GM21737 (cell line): ENCODE data around the gene VGLL4.
"Not testable (repeated sequence)": the region's sequence is repeated elsewhere in the genome, so short reads cannot be mapped to it uniquely, and the experiment has no call there.

ENCODE experiments used
- ATAC-seq: cut with Tn5 transposase; IDR thresholded peaks from one replicate; pipeline ENCODE4 v1.9.1; 2021; ENCODE audit warnings: mild to moderate bottlenecking, moderate library complexity; ENCODE audit not compliant: unreplicated experiment

VGLL4 gene, protein sequence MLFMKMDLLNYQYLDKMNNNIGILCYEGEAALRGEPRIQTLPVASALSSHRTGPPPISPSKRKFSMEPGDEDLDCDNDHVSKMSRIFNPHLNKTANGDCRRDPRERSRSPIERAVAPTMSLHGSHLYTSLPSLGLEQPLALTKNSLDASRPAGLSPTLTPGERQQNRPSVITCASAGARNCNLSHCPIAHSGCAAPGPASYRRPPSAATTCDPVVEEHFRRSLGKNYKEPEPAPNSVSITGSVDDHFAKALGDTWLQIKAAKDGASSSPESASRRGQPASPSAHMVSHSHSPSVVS

DNA sequence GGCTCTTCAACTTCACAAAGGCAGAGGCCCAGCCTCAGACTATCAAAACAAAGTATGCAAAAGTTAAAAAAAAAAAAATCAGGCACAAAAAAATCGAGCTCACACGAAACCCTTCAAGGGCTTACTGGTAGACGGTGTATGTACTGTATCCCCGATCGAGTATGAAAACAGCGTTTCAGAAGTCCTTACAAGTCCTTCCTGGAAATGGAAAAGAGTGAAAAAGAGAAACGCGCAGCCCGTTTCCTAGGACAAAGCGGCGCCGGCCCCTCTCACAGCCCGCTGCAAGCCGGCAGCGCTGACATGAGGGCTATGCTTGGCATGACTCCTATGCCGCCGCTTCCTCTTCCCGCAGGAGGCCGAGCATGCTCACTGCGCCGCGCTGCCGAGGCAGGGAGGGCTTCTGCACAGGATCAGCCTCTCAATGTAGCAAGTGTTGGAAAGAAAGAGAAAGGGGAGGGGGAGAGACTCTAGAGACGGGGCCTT is at the start of gene VGLL4:
TSS of gene VGLL4 (minus strand) at position 311 of the 483 bp plus-strand sequence. CDS start 397 bp downstream, outside the sequence.
- peak; percentile 58 for ATAC-seq

DNA sequence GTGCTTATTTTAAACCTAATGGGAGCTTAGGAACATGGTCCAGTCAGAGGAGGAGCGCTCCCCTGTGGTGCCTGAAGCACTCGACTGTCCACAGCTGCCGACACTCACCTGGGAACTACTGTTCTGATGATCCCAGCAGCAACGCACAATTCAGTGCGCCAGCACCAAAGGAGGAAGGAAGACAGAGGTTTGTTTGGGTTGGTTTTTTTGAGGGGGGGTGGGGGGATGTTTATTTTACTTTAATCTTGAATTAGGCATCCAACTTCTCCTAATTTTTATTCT is 48.8 kb upstream of the VGLL4 start:
- ATAC-seq: no peak

DNA sequence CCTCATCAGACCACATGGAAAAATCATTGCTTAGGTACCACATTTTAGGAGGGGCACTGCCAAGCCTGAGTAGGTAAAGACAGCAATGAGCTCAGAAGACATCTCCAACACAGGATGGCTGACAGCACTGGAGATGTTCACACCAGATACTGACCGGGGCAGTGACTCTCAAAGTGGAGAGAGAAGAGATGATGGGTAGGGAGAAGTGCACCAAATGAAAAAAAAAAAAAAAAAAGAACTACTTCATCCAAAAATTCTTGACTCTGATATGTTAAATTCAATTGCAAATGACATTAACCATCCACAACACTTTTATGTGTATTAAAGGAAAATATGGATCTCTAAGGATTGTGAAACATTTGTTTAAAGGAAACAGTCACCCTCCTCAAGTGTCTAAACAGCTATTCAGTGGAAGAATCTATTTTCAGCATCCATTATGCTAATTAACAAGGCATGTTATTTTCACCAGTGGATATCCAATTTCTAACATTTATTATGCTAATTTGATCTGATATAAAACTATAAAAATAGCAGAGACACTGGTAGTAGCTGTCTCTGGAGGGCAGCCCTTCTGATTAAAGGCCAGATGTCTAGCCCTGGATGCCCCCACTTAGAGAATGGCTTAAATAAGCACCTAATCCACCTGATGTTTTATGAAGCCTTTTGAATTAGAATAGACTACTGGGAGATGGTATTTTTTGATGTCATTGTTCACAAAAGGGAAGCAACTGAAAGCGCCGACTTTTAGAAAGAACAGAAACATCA is 48.2 kb upstream of the VGLL4 start:
- ATAC-seq: no peak

DNA sequence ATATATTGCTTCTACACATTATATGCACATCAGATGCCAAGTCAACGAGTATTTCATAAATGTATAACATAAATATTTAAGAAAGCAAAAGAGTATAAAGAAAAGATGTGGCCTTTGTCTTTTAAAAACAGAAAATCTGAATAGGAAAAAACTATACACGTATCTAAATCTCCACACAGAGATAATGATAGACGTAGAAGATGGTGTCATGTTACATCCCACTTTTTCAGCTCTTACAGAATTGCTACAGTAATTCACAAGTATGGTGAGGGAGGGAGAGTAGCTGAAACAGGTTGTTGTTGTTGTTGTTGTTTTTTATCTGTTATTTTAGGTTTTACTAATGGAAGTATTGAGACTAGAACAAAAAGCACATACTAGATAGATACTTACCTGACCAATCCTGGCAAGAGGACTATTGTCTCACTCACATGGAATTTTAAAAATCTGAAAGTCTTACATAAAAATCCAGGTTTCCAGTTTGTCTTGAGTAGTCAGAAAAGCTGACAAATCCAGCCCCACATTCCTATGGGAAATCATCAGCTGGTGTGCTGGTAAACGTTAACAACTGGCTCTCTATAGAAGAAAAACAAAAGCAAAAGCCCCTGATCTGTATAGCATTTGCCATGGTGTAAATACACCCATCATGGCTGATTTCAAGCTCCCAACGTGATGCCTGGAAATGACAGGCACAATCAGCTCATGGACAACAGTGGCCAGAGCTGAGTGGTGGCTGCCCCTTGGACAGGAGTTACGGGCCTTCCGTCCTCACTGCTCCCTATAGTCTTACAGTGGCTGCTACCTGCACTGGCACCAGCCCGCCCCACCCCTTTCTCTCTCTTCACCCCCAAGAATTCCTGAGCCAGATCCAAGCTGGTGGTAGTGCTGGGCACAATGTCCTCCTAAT is 47.4 kb upstream of the VGLL4 start:
- ATAC-seq: no peak

DNA sequence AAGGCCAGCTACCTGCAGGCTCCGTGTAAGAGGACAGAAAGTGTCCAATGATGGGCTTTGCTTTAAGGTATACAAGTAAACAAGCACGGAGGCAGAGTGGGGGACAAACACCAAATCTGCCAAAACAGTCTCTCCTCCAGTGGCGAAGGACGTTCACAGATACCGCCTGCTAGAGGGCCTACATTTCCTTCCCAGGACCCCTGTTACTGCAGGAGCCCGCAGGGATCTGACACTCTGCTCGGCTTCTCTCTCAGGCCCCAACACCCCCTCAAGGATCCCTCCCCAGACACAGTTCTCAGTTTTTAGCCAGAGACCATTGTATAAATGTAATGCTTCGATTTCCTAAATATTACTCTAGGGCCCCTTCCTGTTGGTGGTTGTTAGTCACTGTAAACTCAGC is 46.0 kb upstream of the VGLL4 start:
- no peak for ATAC-seq

DNA sequence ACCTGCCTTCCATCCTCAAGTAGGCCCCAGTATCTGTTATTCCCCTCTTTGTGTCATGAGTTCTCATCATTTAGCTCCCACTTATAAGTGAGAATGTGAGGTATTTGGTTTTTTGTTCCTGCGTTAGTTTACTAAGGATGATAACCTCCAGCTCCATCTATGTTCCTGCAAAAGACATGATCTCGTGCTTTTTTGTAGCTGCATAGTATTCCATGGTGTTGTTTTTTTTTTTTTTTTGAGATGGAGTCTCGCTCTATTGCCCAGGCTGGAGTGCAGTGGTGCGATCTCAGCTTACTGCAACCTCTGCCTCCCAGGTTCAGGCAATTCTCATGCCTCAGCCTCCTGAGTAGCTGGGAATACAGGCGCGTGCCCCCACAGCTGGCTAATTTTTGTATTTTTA is 41.3 kb upstream of the VGLL4 start:
- ATAC-seq: not testable (repeated sequence)

DNA sequence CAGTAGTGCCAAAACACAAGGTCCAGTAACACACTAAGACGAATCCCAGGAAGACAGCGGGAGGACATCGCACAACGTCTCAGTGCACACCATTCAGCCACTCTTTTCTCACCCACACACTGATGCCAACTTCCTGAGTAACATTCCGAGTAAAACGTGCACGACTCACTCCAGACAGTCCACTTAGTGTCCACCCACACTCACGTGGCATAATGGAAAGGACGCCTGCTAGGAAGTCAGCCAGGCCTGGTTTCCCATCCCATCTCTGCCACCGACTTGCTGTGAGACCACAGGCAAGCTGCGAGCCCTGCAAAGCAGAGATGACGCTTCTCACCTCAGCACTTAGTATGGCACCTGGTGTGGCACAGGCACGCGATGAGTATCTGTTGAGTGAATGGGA is 36.8 kb upstream of the VGLL4 start:
- no peak for ATAC-seq

DNA sequence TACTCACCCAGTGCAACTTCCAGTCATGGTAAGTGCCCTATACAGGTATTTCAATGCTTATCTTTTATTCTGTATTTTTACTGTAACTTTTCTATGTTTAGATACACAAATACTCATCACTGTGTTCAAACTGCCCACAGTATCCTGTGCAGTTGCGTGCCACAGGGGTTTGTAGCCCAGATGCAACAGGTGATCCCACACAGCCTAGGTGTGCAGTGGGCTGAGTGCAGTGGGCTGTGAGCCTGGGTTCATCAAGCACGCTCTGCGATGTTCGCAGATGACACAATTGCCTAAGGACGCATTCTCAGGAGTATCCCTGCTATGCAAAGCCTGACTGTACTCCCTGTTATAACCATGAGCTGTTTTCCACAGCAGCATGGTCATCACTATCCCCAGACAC is 36.2 kb upstream of the VGLL4 start:
- ATAC-seq: no peak

DNA sequence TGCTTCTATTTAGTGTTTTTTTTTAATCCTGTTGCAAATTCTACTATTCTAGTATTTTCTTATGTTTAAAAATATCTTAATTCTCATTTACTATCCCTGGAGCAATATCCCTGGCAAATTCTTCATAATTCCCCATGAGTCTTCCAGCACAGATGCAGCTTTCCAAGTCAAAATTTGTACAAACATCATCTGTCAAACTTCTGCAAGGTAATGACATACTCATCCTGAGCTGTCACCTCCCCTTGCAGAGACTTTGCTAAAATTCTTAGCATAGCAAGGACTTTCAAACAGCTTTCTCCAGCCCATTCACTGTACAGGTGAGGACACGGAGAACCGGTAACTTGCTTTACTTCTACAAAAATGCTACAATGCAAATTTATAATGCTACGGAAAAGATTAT is 28.6 kb upstream of the VGLL4 start:
- no peak for ATAC-seq

DNA sequence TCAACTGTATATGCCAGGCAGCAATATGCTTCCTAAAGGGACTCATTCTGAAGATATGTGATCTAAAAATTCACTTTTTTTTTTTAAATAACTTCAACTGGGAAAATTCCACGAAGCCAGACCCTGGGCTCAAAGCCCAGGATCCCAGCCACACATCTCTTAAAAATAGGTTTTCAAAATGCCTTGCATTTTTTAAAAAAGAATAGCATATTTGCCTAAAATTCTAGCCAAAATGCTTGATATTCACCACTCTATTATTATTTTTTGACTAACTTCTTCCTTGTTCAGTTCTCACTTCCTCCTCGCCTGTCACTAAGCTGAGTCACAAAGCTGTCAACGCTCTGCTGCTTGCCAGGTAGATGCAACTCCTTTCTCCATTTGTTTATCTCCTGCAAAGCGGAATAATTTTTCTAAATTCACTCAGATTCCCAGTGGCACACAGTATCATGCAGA is 28.0 kb upstream of the VGLL4 start:
- ATAC-seq: no peak

DNA sequence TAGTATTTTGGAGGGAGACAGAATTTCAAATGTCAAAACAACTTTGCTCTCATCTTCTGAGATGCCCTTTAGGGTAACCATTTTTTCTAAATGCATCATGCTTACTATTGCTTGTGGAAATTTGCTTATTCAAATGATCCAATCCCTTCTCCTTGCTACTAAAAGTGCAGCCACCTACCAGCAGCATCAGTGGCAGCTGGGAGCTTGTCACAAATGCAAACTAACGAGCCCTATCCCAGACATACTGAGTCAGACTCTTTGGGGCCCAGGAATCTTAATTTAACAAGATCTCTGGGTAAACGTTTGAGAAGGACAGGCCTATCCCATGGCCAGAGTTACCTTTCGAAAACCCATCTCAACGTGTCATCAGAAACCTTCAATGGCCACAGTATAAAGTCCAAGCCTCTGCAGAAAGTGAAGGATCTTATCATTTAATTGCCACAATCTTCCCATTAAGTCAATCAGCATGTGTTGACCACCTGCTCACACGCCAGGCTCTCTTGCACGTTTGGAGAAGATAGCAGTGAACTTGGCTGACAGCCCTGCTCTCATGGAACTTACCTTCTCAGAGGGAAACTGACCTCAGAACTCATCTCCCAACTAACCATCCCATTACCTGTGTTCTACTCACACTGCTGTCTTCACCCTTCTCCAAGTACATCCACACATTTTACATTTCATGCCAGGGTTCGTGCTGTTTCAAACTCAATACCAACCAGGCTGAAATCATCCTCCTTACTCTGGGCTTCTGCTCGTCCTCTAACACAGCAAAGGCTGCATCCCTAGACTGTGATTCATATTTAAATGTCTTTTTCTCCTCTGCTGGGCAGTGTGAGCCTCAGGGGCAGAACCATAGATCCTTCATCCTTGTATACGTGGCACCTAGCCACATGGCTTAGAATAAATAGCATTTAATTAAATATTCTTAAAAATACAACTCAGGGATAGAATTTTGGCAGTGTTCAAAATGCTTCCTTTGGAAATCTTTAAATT is 24.8 kb upstream of the VGLL4 start:
- ATAC-seq: no peak

DNA sequence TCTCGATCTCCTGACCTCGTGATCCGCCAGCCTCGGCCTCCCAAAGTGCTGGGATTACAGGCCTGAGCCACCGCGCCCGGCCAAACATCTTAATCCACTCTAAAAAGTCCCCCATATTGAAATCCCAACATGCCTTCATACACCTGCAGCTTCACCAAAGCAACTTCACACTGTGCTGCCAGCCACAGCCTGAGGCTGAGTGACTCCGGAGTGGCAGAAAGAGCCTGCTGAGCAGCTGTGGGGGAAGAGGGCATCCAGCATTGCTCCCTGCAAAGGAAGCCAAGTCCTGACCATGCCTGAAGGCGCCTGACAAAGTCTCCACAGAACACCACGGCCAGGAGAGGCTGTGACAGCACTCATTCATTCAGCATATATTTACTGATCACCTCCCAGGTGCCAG is 21.6 kb upstream of the VGLL4 start:
- ATAC-seq: no peak

DNA sequence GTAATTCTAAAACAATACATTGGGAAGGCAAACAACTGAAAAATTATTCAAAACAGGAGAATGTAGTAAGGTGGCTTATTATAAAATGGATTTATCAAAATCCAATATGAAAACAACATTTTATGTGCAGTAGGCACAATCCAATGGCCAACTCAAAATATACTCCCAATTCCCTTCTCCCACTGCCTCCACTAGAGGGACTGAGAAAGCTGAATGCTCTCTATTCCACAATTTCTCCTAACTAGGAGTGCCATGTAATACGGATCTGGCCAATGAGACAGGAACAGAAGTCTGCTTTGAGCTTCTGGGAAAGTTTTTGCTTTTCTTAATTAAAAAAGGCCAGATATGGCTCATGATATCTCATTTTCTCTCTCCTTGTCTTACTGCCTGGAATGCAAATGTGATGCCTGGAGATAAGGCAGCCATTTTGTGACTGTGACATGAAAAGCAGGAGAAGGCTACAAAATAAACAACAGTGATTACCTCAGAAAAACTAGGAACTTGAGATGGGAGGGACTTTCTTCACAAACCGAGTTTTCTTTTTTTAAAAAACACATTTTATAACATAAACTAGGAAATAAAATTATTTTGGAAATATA is 18.8 kb upstream of the VGLL4 start:
- ATAC-seq: no peak

DNA sequence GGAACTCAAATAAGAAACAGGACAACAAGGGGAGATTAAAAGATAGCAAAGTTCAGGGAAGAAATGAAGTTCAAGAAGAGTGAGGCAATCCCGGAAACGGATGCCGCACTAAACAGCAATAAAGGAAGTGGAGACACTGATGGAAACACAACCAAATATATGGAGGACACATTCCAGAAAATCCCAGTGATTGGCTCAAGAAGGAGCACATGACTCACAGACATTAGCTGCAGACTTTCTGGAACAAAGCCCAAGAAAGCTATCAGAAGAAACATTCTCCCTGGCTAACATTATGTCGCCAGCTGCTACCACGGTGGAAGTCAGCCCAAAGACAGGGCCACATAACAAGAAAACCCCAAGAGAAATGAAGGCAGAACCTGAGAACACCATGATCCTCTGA is 18.1 kb upstream of the VGLL4 start:
- no peak for ATAC-seq

DNA sequence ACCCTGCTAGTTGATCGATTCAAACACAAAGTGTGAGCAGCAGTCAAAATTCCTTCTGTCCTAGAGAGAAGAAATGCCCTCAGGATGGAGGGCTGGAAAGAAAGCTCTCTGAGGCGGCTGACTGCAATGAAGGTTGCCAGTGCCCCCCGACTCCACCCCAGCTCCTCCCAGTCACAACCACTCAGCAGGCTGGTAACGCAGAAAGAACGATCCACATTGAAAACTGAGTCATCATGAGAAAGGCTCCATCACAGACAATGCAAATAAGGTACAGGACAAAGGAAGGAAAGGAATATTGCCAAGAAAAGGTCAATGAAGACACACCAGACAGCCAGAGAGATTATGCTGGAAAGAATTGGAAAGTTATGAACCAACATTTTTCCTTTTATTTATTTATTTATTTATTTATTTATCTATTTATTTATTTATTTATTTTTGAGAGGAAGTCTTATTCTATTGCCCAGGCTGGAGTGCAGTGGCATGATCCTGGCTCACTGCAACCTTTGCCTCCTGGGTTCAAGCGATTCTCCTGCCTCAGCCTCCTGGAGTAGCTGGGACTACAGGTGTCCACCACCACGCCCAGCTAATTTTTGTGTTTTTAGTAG is 17.4 kb upstream of the VGLL4 start:
- ATAC-seq: no peak

DNA sequence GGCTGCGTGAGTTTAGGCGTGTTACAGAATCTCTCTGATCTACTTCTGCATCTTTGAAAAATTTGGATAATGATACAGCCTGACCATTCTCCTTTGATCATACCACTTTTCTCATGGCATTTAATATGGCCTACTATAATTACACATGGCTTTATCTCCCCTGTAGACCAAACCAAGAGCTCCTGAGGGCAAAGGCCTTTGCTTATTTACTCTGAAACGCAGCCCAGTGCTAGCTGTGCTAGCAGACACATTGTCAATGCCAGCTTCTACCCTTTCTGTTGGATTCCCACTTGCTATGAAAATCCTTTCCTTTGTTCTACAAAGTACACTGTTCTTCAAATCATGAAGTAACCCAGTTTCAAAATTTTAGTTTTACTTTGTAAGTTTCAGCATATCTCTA is 16.5 kb upstream of the VGLL4 start:
- no peak for ATAC-seq

DNA sequence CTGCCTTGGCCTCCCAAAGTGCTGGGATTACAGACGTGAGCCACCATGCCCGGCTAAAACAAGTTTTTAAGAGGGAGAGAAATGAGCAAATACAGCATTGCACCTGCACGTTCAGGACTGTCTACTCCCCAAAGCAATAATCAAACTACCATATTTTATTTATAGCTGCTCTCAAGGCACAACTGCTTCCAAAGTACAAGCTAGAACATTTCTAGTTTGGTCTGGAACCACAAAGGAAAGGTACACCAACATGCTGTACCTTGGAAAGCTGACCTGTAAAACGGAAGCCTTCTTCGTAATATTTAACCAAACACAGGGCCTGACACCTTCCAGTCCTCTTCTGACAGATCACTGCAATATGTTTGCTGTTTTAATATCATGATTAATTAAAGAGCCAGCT is 14.5 kb upstream of the VGLL4 start:
- no peak for ATAC-seq

DNA sequence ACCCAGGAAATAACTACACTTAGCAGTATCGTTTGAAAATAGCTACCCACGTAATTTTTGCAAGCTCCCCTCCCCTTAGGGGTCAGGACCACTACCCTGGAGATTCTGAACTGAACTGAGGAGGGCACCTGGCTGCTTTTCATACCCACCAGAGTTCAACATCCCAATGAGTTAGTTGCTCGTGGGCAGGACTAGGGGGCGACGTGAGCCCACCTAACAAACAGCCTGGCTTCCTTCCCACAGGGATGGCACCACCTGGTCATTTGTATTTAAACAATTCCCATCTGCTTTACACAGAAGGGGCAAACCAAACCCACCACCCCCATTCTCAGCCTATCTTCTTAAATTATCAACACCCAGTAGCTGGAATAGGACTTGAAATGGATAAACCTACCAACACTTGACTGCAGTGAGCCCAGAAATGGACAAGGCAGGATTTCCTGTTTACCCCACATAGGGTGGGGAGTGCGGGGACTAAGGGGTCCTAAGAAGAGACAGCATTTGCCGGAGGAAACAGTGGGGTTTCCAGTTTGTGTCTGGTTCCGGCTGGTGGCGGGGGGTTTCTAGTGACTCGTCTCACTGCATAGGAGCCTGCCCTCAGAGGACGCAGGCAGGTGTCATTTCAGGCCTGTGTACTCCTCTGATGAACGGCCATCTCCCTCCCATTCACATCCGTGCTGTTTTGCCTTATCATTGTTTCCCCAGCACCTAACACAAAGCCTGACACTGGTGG is 11.6 kb upstream of the VGLL4 start:
- no peak for ATAC-seq

DNA sequence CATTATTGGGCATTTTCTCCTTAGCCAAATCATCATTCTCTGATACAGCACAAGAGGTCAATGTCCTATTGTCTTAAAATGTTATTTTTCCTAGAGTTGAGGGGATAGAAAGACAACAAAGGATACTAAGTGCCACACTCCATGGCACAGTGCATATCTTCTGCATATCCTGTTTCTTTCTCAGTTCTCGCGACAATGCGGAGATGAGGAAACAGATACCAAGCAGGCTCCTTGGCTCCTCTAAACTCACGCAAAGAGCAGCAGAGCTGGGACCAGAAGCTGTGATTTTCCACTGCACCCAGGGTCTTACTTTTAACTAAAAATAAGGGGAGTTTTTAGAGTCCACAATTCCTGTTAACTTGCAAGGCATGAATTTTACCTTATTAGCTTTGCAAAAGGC is 10.5 kb upstream of the VGLL4 start:
- ATAC-seq: no peak
